SU-DHL-6 (cell line): Measurements from ENCODE around the gene PITPNM3.

Experiments used
- EZH2phosphoT487 ChIP-seq: fragments of 200-600 bp; sonication (generic), shearing (Covaris generic); conservative IDR thresholded peaks from 2 replicates; pipeline ENCODE4 v1.6.1; 2018; ENCODE audit warnings: mild to moderate bottlenecking, antibody characterized with exemption, low read length, moderate library complexity, mixed read lengths
- TF ChIP-seq, protein P1 (sequence below): fragments of 200-600 bp; sonication (generic); IDR thresholded peaks from one replicate; pipeline ENCODE4 v1.5.1; 2017; ENCODE audit warnings: antibody characterized with exemption, mild to moderate bottlenecking, low read length, moderate library complexity; ENCODE audit not compliant: insufficient read depth, poor library complexity, severe bottlenecking

DNA sequence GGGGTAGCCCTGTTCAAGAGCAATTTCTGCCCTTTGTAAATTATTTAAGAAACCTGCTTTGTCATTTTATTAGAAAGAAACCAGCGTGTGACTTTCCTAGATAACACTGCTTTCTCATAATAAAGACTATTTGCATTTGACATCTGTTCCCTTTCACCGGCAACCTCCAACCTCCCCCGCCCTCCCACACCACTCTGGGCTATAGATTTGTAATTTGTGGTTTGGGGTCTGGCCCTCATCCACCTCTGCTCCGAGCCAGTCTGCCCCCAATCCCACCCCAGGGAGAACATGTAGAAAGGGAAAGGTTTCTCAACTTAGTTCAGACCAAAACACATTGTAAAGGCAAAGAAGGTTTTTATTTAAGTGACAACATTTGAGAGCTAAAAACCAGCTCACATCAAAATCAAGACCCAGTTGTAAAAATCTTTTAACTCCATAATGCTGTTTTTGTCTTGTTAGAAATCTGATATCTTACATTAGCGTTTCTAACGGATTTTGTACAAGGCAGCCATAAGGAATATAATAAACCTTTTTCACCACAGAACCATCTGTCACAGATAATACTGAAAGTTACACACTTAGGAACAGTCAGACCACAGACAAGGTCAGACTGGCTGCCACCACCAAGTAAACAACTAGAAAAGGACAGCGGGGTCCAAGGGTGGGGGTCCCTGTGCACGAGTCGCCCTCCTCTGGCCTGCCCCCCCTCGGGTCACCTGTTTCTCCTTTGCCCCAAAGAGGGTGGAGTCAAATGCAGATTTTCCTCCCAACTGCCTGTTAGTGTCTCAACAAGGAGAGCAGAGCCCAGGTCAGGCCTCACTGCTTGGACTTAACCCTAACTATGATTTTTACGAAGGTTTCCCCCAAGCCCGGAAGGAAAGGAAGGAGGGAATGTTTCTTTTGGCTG, 105.2 kb downstream of the PITPNM3 start:
- TF ChIP-seq, protein P1, sequence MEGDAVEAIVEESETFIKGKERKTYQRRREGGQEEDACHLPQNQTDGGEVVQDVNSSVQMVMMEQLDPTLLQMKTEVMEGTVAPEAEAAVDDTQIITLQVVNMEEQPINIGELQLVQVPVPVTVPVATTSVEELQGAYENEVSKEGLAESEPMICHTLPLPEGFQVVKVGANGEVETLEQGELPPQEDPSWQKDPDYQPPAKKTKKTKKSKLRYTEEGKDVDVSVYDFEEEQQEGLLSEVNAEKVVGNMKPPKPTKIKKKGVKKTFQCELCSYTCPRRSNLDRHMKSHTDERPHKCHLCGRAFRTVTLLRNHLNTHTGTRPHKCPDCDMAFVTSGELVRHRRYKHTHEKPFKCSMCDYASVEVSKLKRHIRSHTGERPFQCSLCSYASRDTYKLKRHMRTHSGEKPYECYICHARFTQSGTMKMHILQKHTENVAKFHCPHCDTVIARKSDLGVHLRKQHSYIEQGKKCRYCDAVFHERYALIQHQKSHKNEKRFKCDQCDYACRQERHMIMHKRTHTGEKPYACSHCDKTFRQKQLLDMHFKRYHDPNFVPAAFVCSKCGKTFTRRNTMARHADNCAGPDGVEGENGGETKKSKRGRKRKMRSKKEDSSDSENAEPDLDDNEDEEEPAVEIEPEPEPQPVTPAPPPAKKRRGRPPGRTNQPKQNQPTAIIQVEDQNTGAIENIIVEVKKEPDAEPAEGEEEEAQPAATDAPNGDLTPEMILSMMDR, result no peak
- no peak for TF ChIP-seq EZH2phosphoT487
